ENCODE data around the gene METTL25.
"Not testable (repeated sequence)": the region's sequence is repeated elsewhere in the genome, so short reads cannot be mapped to it uniquely, and the experiment has no call there.

METTL25 gene

GRCh38 chr12:82358200-82359114, at the start of gene METTL25, which contains the start of gene CCDC59:
TSS of gene METTL25 (plus strand) at chr12:82358529. CDS start at chr12:82358566, 37 bp downstream.
TSS of gene CCDC59 (minus strand) at chr12:82358387. CDS start at chr12:82358376, 11 bp downstream.
- DNase-seq, result peak; percentile 97

GRCh38 chr12:82314406-82314892, 43.9 kb upstream of the METTL25 start:
- peak; percentile 37 for DNase-seq

GRCh38 chr12:82319276-82319675, 39.1 kb upstream of the METTL25 start:
- DNase-seq, result no peak

GRCh38 chr12:82325540-82326336, 32.6 kb upstream of the METTL25 start:
- no peak for DNase-seq

GRCh38 chr12:82326905-82327503, 31.3 kb upstream of the METTL25 start:
- DNase-seq, result peak; percentile 38

GRCh38 chr12:82327861-82328260, 30.5 kb upstream of the METTL25 start:
- no peak for DNase-seq

GRCh38 chr12:82329508-82329907, 28.8 kb upstream of the METTL25 start:
- DNase-seq, result no peak

- no peak for DNase-seq
These were observed 8.2 kb upstream of the METTL25 start for GRCh38 chr12:82350161-82350560.

- DNase-seq, result no peak
These were observed 6.9 kb upstream of the METTL25 start for GRCh38 chr12:82351390-82351789.

GRCh38 chr12:82357340-82357739, 989 bp upstream of the METTL25 start:
- no peak for DNase-seq

GRCh38 chr12:82357845-82358199, 507 bp upstream of the METTL25 start:
- DNase-seq, result no peak

- peak; percentile 35 for DNase-seq
These were observed 768 bp downstream of the METTL25 start for GRCh38 chr12:82359115-82359478.

GRCh38 chr12:82360834-82361233, 2.5 kb downstream of the METTL25 start:
- not testable (repeated sequence) for DNase-seq

GRCh38 chr12:82361461-82361915, 3.2 kb downstream of the METTL25 start:
- DNase-seq, result no peak

GRCh38 chr12:82363990-82364389, 5.7 kb downstream of the METTL25 start:
- no peak for DNase-seq

- no peak for DNase-seq
These were observed 7.9 kb downstream of the METTL25 start for GRCh38 chr12:82366197-82366596.

- DNase-seq, result no peak
These were observed 16.9 kb downstream of the METTL25 start for GRCh38 chr12:82375201-82375600.

- no peak for DNase-seq
These were observed 20.7 kb downstream of the METTL25 start for GRCh38 chr12:82378997-82379396.

- DNase-seq, result peak; percentile 17
These were observed 25.7 kb downstream of the METTL25 start for GRCh38 chr12:82383930-82384552.

GRCh38 chr12:82398879-82399278, 40.5 kb downstream of the METTL25 start:
- no peak for DNase-seq

- DNase-seq, result no peak
These were observed 42.5 kb downstream of the METTL25 start for GRCh38 chr12:82400819-82401218.

- no peak for DNase-seq
These were observed 48.3 kb downstream of the METTL25 start for GRCh38 chr12:82406651-82407050.

GRCh38 chr12:82407481-82407880, 49.2 kb downstream of the METTL25 start:
- no peak for DNase-seq
